Mesenteric fat pad (tissue), 1 donor: ENCODE data around the gene CCDC182. TPM values are rescaled to one million over a fixed set of nuclear protein-coding genes. Genes with fewer than 3 reads are reported as not detected.

Experiments
- DNase-seq: peaks from one replicate; pipeline ENCODE4 v3.0.0-alpha.2; 2020; ENCODE audit warnings: low spot score
- total RNA-seq: library from RNA; stranded (reverse); fragmentation: NEBNext Ultra II Directional; extraction: Animal tissue kit (Norgen Biotek cat#: 25700); gene quantifications from one replicate; pipeline ENCODE4 v1.2.1, GENCODE V29; 2021
- donor health status: DM: yes; HTN: yes; CAD: no.

CCDC182 gene
- total RNA-seq, 1 donor from 2014 or later, result not detected

DNA sequence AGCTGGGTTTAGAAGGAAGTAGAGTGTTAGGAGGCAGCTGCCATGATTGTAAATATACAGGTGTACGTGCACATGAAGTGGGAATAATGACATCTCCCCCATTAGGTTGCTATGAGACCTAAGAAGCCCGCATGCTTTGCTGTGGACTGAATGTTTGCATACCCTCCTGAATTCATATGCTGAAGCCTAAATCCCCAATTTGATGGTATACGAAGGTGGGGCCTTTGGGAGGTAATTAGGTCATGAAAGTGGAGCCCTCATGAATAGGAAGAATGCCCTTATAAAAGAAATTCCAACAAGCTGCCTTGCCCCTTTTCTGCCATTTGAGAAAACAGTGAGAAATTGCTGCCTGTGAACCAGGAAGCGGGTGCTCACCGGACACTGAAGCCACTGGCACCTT is 44.0 kb downstream of the CCDC182 start:
- no peak for DNase-seq

DNA sequence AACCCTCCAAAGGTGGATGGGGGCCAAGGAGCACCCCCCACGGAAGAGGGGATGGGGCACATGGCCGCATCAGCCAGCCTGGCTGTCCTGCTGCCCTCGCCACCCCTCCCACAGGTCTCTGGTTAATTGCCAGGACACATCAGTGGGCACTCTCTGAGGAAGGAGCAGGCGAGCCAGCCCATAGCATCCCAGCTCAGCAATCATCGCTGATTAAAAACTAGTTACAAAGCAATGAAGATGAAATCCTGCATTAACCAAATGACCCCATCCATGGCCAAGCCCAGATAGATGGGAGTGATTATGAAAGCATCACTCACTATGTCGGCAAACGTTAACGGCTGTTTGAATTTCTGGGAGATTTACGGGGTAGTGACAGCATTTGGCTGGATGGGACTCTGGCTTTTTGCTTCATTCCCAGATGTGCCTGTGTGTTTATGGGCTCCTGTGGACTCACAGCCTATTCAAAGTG is 45.3 kb downstream of the CCDC182 start:
- no peak for DNase-seq

DNA sequence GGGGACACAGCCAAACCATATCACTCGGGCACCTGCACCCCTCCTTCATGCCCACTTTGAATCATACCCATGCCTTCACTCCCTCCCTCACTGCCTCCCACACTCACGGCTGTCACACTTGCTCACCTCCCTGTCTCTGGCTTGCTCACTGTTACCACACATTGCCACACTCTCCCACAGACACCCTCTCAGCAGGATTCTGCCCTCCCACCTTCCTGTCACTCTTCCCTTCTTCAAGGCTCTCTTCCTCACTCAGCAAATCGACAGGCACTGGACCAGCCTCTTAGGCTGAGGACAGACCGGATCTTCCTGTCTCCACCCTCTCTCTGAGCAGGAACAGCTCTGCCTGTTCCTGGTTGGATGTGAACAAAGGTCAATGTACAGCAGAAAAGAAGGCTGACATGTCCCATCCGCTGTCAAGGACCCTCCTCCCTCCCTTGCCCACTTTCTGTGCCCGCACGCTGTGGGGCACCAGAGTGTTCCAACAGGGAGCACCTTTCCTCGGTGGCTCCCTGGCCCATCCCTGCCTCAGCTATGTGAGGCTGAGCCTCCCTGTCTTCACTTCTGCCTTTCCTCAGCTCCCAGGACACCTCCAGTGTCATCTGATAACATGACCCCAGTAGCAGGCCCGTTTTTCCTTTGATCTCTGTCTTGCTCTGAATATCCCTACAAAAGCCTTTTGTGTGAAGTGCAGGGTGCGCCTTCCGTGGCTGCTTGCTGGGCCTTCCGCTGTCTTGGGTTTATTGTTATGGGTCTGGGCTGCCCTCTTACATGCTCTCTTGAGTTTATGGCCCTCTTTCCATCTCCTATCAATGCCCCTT is 47.0 kb downstream of the CCDC182 start:
- DNase-seq, result no peak

DNA sequence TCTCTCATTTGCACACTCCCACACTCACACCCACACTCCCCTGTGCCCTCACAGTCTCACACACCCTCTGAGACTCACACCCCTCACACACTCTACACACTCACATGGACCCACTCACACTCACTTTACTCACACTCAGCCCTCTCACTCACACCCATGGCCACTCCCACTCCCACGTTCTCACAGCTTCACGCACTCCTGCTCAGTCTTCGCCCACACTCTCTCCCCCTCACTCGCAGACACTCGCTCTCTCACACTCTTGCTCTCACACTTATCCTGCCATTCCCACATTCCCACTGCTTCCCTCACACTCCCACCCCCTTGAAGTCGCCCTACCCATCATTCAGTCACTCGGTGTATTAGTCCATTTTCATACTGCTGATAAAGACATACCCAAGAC is 47.9 kb downstream of the CCDC182 start:
- no peak for DNase-seq

DNA sequence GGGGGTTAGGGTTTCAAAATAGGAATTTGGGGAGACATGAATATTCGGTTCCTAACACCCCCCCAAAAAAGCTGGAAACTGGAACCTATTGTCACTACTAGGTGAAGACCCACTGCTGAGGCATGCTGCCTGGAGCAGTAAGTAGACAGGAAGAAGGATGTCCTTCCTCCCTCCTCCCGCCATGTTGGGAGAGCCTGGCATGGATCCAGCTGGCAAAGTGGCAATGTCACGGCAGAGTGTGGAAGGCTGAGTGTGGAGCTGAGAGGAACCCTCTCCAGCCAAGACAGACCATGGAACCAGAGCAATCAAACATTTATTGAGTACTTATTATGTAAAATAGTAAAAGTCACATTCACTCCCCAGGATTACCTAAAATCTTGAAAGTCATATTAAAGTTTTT is 49.0 kb downstream of the CCDC182 start:
- no peak for DNase-seq

Other genes with a start within 250 kb of the CCDC182 start
- 31.9 TPM for gene MRPS23, start 104.7 kb upstream of the CCDC182 start, total RNA-seq
- 34.1 TPM for gene CUEDC1, start 210.1 kb upstream of the CCDC182 start, total RNA-seq
- gene VEZF1, start 243.0 kb upstream of the CCDC182 start, total RNA-seq, result 42.7 TPM